Mucosa of descending colon (tissue), 3 donors: ENCODE measurements around the gene GABBR1. TPM values are rescaled to one million over a fixed set of nuclear protein-coding genes. Genes with fewer than 3 reads are reported as not detected.
"Not testable (repeated sequence)": the region's sequence is repeated elsewhere in the genome, so short reads cannot be mapped to it uniquely, and the experiment has no call there.

Experiments used
- ATAC-seq: fragments of 200-7000 bp; cut with Tn5 transposase; one replicate; pipeline ENCODE4 v1.9.1; 2020; ENCODE audit warnings: mild to moderate bottlenecking, moderate library complexity
- DNase-seq, 3 donors: peaks; one replicate each; pipeline ENCODE4 v3.0.0-alpha.2; 2020
- H3K36me3 ChIP-seq: fragments of 200-600 bp; one replicate; pipeline ENCODE4 v1.8.0; 2021; ENCODE audit warnings: low read depth, mild to moderate bottlenecking
- H3K4me1 ChIP-seq: fragments of 200-600 bp; one replicate; pipeline ENCODE4 v1.8.0; 2021; ENCODE audit warnings: low read depth, mild to moderate bottlenecking
- H3K4me3 ChIP-seq: fragments of 200-600 bp; one replicate; pipeline ENCODE4 v1.8.0; 2021; ENCODE audit warnings: mild to moderate bottlenecking
- H3K9me3 ChIP-seq: fragments of 200-600 bp; one replicate; pipeline ENCODE4 v1.8.0; 2021; ENCODE audit warnings: mild to moderate bottlenecking
- intact Hi-C, 2 donors: fragments of 100-400 bp; cut with DNase I in 1 of 2; cut with micrococcal nuclease in 1 of 2; formaldehyde crosslinking; loops; one replicate each; pipeline versions ENCODE4 v1.11.0 to v1.11.1; 2022; cut with DNase I, micrococcal nuclease
- total RNA-seq, 3 donors: library from RNA; stranded (reverse); fragmentation: NEBNext Ultra II Directional in 2 of 3; extraction: Animal tissue kit (Norgen Biotek cat#: 25700) in 2 of 3; gene quantifications; one replicate each; pipeline versions ENCODE4 v1.2.1 to v1.2.4, GENCODE V29; 2021 to 2023
- TF ChIP-seq, protein P1 (sequence below): fragments of 200-600 bp; IDR thresholded peaks from one replicate; pipeline ENCODE4 v1.8.0; 2022; ENCODE audit warnings: antibody characterized with exemption, mild to moderate bottlenecking
- donor health status: DM: no; HTN: no; CAD: no; lungs with moderate emphysema.
- donor health status: DM: no; HTN: no; CAD: no.
- donor health status: DM: no; HTN: yes; CAD: no.

GABBR1 gene
- total RNA-seq, 3 donors from 2014 or later, result 12.2 to 62.5 (median 21.8) TPM

DNA sequence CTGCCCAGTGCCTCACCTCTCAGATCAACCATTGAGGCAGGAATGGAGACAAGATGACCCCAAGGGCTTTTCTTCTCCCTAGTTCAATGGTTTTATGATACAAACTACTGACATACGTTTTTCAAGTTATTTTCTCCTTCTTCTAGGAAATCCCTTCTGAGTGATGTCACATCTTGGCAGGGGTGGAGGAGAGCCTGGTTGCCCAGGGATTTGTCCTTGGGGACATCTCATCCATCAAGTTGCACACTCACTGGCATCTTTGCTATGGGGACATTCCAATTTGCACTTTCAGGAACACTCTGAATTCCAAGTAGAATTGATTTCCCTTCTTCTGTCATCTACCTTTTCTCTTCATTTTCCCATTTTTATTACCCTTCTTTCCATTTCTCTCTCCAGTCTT lies 38.0 kb upstream of the GABBR1 start:
- H3K4me1 ChIP-seq, result no peaks in the 10 kb centered on the region
- intact Hi-C loops, result no loop called here
- ATAC-seq, result no peak

DNA sequence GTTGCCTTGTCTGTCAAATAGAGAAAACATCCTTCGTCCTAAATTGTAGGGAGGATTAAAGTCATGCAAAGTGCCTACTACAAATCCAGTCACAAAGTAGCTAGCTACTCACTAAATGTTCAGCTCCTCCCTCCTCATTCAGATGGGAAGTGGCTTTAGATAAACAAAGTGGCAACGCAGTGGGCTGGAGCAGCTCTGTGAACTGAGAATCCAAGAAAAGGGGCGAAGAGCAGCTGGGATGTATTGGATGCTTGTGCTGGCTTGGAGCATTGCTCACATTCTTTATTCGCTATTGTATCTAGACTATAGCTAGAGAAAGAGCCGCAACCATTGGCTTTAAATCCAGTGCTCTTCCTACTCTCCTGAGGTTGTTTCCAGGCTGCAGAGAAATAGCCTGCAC lies 34.2 kb upstream of the GABBR1 start:
- TF ChIP-seq, protein P1, sequence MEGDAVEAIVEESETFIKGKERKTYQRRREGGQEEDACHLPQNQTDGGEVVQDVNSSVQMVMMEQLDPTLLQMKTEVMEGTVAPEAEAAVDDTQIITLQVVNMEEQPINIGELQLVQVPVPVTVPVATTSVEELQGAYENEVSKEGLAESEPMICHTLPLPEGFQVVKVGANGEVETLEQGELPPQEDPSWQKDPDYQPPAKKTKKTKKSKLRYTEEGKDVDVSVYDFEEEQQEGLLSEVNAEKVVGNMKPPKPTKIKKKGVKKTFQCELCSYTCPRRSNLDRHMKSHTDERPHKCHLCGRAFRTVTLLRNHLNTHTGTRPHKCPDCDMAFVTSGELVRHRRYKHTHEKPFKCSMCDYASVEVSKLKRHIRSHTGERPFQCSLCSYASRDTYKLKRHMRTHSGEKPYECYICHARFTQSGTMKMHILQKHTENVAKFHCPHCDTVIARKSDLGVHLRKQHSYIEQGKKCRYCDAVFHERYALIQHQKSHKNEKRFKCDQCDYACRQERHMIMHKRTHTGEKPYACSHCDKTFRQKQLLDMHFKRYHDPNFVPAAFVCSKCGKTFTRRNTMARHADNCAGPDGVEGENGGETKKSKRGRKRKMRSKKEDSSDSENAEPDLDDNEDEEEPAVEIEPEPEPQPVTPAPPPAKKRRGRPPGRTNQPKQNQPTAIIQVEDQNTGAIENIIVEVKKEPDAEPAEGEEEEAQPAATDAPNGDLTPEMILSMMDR, result no peak
- Histone ChIP-seq H3K36me3 (no peaks in the 10 kb centered on the region), H3K4me1 (no peaks in the 10 kb centered on the region), H3K4me3 (no peak overlapping the region), H3K9me3 (no peaks in the 10 kb centered on the region)
- intact Hi-C loops, result no loop called here
- ATAC-seq (no peak), DNase-seq (no peak)

More for the DNA sequence above, 38.0 kb upstream of the GABBR1 start:
- TF ChIP-seq, protein P1, result no peak
- Histone ChIP-seq H3K9me3 (no peaks in the 10 kb centered on the region), H3K4me3 (no peak overlapping the region), H3K36me3 (no peaks in the 10 kb centered on the region)
- no peak for DNase-seq

DNA sequence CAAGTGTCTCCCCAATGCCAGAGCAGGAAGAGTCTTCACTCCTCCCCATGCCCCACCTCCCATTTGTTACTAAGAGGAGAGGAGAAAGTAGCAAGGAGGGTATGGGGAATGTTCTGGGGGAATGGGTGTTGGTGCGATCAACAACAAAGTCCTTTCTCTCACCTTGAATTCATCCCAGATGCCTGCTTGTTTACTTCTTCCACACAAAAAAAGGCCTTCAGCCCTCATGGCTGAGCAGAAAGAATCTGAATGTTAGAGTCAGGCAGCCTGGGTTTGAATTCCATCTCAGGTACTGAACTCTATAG lies 33.8 kb upstream of the GABBR1 start:
- no peak for DNase-seq
- H3K36me3 ChIP-seq, result no peaks in the 10 kb centered on the region
- H3K4me1 ChIP-seq, result no peaks in the 10 kb centered on the region
- no peaks in the 10 kb centered on the region for H3K9me3 ChIP-seq
- ATAC-seq, result no peak
- TF ChIP-seq, protein P1, result no peak
- intact Hi-C loops, result no loop called here
- no peak overlapping the region for H3K4me3 ChIP-seq

DNA sequence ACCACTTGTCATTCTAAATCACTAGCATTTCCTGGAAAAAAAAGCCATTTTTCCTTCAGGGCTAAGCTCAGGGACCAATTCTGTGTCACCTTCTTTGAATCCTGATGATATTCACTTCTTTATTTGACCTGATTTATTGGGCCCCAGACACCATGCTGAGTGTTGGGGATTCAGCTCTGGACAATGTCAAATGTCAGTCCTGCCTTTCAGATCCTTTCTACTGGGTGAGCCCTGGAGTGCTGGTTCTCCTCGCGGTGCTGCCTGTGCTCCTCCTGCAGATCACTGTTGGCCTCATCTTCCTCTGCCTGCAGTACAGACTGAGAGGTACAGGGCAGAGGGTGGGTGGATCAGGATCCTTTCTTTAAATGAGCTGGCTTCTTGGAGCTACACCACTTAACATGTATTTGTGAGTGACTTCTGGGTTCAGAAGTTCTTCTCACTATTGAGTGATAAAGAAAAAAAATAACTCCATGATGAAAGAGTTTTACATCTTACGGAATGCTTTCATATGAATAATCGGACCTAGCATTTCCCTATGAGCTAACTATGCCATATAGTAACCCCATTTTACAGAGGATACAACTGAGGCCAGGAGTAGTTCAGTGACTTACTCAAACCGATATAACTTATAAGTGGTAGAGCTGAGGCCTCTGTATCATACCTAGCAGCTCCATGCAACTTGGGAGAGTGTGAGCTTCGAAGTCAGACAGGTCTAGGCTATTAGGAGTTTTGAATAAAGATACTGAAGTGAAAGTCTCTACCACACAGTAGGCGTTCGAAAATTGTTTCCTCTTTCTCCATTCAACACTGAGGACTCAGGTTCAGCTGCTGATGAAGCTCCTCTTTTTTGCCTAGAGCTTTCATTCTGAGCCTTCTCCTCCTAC lies 33.2 kb upstream of the GABBR1 start:
- ATAC-seq, result no peak
- no peak overlapping the region for H3K4me3 ChIP-seq
- DNase-seq, result no peak
- intact Hi-C loops, result no loop called here
- H3K9me3 ChIP-seq, result no peaks in the 10 kb centered on the region
- H3K36me3 ChIP-seq, result no peaks in the 10 kb centered on the region
- H3K4me1 ChIP-seq, result no peaks in the 10 kb centered on the region
- TF ChIP-seq, protein P1, result no peak

DNA sequence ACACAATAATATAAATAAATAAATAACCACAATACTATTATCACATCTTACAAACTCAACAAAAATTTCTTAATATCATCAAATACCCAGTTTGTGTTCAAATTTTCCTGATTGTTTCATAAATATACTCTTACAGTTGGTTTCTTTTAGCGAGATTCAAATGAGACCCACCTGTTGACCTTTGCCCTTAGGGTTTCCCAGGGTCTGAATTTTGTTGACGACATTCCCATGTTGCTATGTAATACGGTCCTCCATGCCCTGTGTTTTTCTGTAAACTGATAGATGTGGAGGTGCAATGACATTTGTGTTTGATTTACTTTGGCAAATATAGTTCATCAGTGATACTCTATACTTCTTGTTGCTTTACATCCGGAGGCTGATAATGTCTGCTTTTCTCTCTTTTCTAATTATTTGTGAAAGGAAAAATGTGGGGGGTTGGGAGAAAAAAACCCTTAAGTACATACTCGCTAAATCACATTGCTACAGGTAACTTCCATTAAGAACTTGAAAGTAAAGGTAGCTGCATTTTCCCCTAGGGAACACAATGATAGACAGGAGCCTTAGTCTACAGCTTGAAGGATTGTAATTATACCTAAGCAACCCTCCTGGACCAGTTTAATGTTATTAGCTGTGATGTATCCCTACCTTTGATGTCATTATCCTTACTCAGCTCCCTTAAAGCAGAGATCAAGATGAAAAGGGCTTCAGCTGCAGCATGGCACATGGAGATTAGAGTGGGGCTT lies 30.5 kb upstream of the GABBR1 start:
- TF ChIP-seq, protein P1, result no peak
- Histone ChIP-seq H3K9me3 (no peaks in the 10 kb centered on the region), H3K36me3 (no peaks in the 10 kb centered on the region), H3K4me3 (no peak overlapping the region), H3K4me1 (no peaks in the 10 kb centered on the region)
- DNase-seq (no peak), ATAC-seq (no peak)
- intact Hi-C loops, result no loop called here

DNA sequence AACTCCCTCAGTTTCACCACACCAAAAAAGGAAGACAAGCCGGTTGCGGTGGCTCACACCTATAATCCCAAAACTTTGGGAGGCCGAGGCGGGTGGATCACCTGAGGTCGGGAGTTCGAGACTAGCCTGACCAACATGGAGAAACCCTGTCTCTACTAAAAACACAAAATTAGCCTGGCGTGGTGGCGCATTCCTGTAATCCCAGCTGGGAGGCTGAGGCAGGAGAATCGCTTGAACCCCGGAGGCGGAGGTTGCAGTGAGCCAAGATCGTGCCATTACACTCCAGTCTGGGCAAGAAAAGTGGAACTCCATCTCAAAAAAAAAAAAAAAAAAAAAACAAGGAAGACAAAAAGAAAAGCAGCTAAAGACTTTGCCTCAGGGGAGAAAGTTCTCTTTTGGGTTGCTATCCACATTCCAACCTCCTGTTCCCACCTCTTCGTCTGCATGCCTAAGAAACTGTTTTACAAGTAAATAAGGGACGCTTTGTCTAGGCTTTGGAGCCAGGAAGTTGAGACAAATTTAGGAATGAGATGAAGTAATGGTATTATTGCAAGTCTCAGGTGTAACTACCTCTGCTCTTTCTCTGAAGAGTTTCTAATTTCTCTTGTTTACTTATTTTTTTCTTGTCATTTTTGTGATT lies 28.6 kb upstream of the GABBR1 start:
- H3K36me3 ChIP-seq, H3K4me3 ChIP-seq, intact Hi-C loops, H3K9me3 ChIP-seq, ATAC-seq, DNase-seq, H3K4me1 ChIP-seq: not testable (repeated sequence)
